ENCODE data around the gene ADCY2. TPM values are rescaled to one million over a fixed set of nuclear protein-coding genes. Genes with fewer than 3 reads are reported as not detected.

ADCY2 gene
- total RNA-seq, 1 experiment from 2014 or later: 0.34 TPM

DNA sequence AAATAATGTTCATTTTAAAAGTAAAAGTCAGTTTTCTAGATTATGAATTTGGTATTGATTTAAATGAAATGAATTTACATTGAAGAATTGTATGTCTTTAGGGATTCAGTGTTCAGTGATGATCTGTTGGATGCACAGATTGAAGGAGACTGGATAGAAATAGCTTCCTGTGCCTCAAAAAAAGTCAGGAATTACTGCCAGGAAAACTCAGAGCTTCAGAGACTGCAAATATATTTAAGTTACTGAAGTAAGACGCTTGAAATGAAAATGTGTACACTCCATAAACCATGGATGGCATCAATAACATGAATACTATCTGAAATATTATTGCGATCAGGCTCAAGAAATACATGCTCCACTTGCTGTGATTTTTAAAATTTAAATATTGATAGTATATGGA lies 60.3 kb downstream of the ADCY2 start:
- CTCF ChIA-PET: no interaction called here
- Histone ChIP-seq H3K27ac (ENCODE audit: low read depth, low read length, poor library complexity, severe bottlenecking) (no peak overlapping the region), H3K36me3 (ENCODE audit: insufficient read depth, low read length, poor library complexity, severe bottlenecking) (no peaks in the 10 kb centered on the region), H3K4me1 (ENCODE audit: insufficient read depth, low read length, poor library complexity, severe bottlenecking) (no peaks in the 10 kb centered on the region), H3K9me3 (ENCODE audit: low read depth, low read length, poor library complexity, severe bottlenecking) (no peaks in the 10 kb centered on the region), H3K4me3 (ENCODE audit: low read depth, low read length, poor library complexity, severe bottlenecking) (no peak overlapping the region), H3K27me3 (replicated peaks; ENCODE audit: insufficient read depth, low read depth, low read length, poor library complexity) (no peaks in the 10 kb centered on the region)
- intact Hi-C loops (cut with micrococcal nuclease; ENCODE audit: unreplicated experiment): no loop called here
- DNase-seq (ENCODE audit: low spot score): no peak
- POLR2A ChIA-PET (ENCODE audit: low non-redundant PET): no interaction called here
- no TSS peak for BruUV-seq (replicated peaks)
- TF ChIP-seq, protein P1, sequence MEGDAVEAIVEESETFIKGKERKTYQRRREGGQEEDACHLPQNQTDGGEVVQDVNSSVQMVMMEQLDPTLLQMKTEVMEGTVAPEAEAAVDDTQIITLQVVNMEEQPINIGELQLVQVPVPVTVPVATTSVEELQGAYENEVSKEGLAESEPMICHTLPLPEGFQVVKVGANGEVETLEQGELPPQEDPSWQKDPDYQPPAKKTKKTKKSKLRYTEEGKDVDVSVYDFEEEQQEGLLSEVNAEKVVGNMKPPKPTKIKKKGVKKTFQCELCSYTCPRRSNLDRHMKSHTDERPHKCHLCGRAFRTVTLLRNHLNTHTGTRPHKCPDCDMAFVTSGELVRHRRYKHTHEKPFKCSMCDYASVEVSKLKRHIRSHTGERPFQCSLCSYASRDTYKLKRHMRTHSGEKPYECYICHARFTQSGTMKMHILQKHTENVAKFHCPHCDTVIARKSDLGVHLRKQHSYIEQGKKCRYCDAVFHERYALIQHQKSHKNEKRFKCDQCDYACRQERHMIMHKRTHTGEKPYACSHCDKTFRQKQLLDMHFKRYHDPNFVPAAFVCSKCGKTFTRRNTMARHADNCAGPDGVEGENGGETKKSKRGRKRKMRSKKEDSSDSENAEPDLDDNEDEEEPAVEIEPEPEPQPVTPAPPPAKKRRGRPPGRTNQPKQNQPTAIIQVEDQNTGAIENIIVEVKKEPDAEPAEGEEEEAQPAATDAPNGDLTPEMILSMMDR (conservative IDR thresholded peaks at IDR 0.05; ENCODE audit: low read depth, low read length): no peak
- TF ChIP-seq EZH2 (IDR thresholded peaks at IDR 0.05; ENCODE audit: borderline replicate concordance, low read depth, low read length, poor library complexity, severe bottlenecking): no peak

DNA sequence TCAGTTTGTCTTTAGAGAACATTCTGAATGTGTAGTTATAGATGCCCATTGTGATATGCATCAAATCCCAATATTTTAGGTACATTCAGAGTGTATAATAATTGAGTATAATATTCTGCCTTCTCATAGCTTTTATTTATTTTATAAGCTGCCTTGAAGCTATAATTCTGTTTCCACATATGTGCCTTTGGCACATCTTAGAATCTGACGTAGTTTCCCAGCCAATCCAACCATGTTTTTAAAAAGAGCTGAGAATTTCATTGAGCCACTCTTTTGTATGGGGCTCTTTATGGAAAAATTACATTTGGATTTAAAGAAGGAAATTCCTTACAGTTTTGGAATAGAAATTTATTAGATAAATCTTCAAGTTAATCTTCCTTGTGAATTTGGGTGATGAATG lies 65.4 kb downstream of the ADCY2 start:
- Histone ChIP-seq H3K4me3 (ENCODE audit: low read depth, low read length, poor library complexity, severe bottlenecking) (no peak overlapping the region), H3K27ac (ENCODE audit: low read depth, low read length, poor library complexity, severe bottlenecking) (no peak overlapping the region), H3K36me3 (ENCODE audit: insufficient read depth, low read length, poor library complexity, severe bottlenecking) (no peaks in the 10 kb centered on the region), H3K9me3 (ENCODE audit: low read depth, low read length, poor library complexity, severe bottlenecking) (no peaks in the 10 kb centered on the region), H3K4me1 (ENCODE audit: insufficient read depth, low read length, poor library complexity, severe bottlenecking) (no peaks in the 10 kb centered on the region), H3K27me3 (replicated peaks; ENCODE audit: insufficient read depth, low read depth, low read length, poor library complexity) (no peaks in the 10 kb centered on the region)
- DNase-seq (ENCODE audit: low spot score): no peak
- POLR2A ChIA-PET (ENCODE audit: low non-redundant PET): no interaction called here
- CTCF ChIA-PET: no interaction called here
- no TSS peak for BruUV-seq (replicated peaks)
- intact Hi-C loops (cut with micrococcal nuclease; ENCODE audit: unreplicated experiment): no loop called here
- no peak for TF ChIP-seq EZH2 (IDR thresholded peaks at IDR 0.05; ENCODE audit: borderline replicate concordance, low read depth, low read length, poor library complexity, severe bottlenecking)
- TF ChIP-seq, protein P1 (conservative IDR thresholded peaks at IDR 0.05; ENCODE audit: low read depth, low read length): no peak

- ChIA-PET POLR2A (ENCODE audit: low non-redundant PET) (no interaction called here), CTCF (no interaction called here)
- DNase-seq (ENCODE audit: low spot score): no peak
- H3K4me1 ChIP-seq (ENCODE audit: insufficient read depth, low read length, poor library complexity, severe bottlenecking): no peaks in the 10 kb centered on the region
- no peak overlapping the region for H3K4me3 ChIP-seq (ENCODE audit: low read depth, low read length, poor library complexity, severe bottlenecking)
- no peaks in the 10 kb centered on the region for H3K27me3 ChIP-seq (replicated peaks; ENCODE audit: insufficient read depth, low read depth, low read length, poor library complexity)
- no peak overlapping the region for H3K27ac ChIP-seq (ENCODE audit: low read depth, low read length, poor library complexity, severe bottlenecking)
- TF ChIP-seq EZH2 (IDR thresholded peaks at IDR 0.05; ENCODE audit: borderline replicate concordance, low read depth, low read length, poor library complexity, severe bottlenecking): no peak
- TF ChIP-seq, protein P1 (conservative IDR thresholded peaks at IDR 0.05; ENCODE audit: low read depth, low read length): no peak
- no peaks in the 10 kb centered on the region for H3K9me3 ChIP-seq (ENCODE audit: low read depth, low read length, poor library complexity, severe bottlenecking)
- intact Hi-C loops (cut with micrococcal nuclease; ENCODE audit: unreplicated experiment): no loop called here
- H3K36me3 ChIP-seq (ENCODE audit: insufficient read depth, low read length, poor library complexity, severe bottlenecking): no peaks in the 10 kb centered on the region
- BruUV-seq (replicated peaks): no TSS peak
Measured at GRCh38 chr5:7462758-7463157, 66.8 kb downstream of the ADCY2 start.
